ENCODE data around the gene KSR2.

DNA sequence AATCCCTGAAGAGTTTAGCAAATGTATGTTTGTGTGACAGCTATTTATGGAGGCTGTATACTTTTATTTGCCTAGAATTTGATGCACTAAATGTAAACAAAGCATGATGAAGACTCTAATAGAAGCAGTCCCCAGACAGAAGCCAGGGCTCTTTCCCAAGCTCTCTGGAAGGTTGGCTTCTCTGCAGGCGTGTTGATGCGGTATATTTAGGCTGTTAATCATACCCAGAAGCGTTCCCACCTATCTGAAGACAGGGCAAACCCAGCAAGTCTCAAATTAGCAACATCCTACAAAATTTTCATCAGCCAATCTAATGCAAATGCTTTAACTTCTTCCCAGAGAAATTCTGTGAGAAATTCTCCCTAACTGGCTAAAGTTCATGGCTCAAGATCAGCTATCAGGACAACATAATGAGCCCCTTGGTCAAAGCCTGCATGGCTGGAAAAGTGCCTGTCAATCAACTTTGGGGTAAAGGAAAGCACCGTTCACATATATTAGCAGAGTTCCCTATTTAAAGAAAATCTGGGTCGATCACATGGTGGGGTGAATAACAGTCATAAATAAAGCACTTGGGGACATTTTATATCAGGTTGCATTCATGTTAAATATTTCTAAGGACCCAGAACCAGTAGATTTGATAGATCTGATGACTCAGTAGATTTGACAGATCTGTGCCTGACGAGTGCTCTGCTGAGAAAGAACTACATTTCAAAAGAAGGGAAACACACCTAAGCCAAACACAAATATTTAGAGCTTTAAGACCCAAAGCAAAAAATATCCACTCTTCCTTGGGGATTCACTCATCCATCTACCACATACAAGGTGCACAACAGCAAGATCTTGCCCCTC, 46.6 kb downstream of the KSR2 start:
- TF ChIP-seq, protein P1, sequence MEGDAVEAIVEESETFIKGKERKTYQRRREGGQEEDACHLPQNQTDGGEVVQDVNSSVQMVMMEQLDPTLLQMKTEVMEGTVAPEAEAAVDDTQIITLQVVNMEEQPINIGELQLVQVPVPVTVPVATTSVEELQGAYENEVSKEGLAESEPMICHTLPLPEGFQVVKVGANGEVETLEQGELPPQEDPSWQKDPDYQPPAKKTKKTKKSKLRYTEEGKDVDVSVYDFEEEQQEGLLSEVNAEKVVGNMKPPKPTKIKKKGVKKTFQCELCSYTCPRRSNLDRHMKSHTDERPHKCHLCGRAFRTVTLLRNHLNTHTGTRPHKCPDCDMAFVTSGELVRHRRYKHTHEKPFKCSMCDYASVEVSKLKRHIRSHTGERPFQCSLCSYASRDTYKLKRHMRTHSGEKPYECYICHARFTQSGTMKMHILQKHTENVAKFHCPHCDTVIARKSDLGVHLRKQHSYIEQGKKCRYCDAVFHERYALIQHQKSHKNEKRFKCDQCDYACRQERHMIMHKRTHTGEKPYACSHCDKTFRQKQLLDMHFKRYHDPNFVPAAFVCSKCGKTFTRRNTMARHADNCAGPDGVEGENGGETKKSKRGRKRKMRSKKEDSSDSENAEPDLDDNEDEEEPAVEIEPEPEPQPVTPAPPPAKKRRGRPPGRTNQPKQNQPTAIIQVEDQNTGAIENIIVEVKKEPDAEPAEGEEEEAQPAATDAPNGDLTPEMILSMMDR (conservative IDR thresholded peaks at IDR 0.05; ENCODE audit: low read depth, low read length), result no peak
- no peak for TF ChIP-seq EZH2 (IDR thresholded peaks at IDR 0.05; ENCODE audit: borderline replicate concordance, low read depth, low read length, poor library complexity, severe bottlenecking)

Data from A673 (cell line).